ENCODE results near the gene NTN4.

DNA sequence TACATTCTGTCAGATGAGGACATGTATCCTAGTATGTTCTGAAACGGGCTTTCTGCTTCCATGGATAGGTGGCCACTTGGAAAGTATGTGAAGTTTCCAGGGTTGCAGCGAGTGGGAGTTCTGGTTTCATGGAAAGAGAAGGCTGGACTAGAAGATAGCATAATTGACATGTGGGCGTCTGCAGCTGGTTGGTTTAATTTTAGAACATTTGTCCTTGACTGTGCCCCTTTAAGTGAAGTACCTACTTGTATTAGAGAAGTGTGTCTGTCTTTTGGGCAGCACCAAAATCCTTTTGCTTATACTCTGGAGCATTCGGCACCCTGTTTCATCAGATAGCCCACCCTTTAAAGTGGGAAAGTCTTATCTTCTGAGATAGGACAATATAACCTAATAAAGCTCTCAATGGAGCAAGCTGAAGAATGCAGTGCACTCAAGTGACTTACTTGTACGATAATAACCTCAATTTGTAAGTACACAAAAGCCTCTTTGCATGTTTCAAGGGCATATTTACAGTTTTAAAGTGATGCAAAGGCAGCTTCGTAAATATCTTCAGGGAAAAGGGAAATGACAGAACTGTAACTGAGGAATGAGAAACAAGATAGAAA lies 35.2 kb downstream of the NTN4 start:
- no peak for TF ChIP-seq POLR2A (IDR thresholded peaks at IDR 0.05)
- TF ChIP-seq, protein P1, sequence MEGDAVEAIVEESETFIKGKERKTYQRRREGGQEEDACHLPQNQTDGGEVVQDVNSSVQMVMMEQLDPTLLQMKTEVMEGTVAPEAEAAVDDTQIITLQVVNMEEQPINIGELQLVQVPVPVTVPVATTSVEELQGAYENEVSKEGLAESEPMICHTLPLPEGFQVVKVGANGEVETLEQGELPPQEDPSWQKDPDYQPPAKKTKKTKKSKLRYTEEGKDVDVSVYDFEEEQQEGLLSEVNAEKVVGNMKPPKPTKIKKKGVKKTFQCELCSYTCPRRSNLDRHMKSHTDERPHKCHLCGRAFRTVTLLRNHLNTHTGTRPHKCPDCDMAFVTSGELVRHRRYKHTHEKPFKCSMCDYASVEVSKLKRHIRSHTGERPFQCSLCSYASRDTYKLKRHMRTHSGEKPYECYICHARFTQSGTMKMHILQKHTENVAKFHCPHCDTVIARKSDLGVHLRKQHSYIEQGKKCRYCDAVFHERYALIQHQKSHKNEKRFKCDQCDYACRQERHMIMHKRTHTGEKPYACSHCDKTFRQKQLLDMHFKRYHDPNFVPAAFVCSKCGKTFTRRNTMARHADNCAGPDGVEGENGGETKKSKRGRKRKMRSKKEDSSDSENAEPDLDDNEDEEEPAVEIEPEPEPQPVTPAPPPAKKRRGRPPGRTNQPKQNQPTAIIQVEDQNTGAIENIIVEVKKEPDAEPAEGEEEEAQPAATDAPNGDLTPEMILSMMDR (IDR thresholded peaks at IDR 0.05): no peak
